Psoas muscle (tissue), 8 donors: ENCODE measurements around the gene FDX2. TPM values are rescaled to one million over a fixed set of nuclear protein-coding genes. Genes with fewer than 3 reads are reported as not detected.
A peak's percentile ranks its signal among the peaks of the same experiment; 100 is the strongest.

Experiments
- ATAC-seq, 4 donors: fragments of 200-7000 bp; cut with Tn5 transposase; one replicate each; pipeline ENCODE4 v1.9.1; 2020; ENCODE audit warnings: moderate library complexity in 3 of 4, mild to moderate bottlenecking in 2 of 4
- DNase-seq, 2 donors: peaks; one replicate each; pipeline ENCODE4 v3.0.0-alpha.2; 2020
- H3K27ac ChIP-seq: fragments of 200-600 bp; one replicate; pipeline ENCODE4 v1.8.0; 2022
- H3K27me3 ChIP-seq, 3 donors: fragments of 200-600 bp in 1 of 3; one replicate each; pipeline versions ENCODE4 v1.6.1 to v1.8.0; 2013 to 2022; ENCODE audit warnings: low read length in 2 of 3, mild to moderate bottlenecking in 2 of 3, moderate library complexity in 1 of 3; ENCODE audit not compliant: insufficient read depth in 3 of 3
- H3K36me3 ChIP-seq, 2 donors: fragments of 200-600 bp in 1 of 2; one replicate each; pipeline versions ENCODE4 v1.6.1 to v1.8.0; 2013 to 2022; ENCODE audit warnings: low read depth in 1 of 2, mild to moderate bottlenecking in 1 of 2, moderate library complexity in 1 of 2; ENCODE audit not compliant: insufficient read depth in 1 of 2
- H3K4me1 ChIP-seq: fragments of 200-600 bp; one replicate; pipeline ENCODE4 v1.8.0; 2022
- H3K4me3 ChIP-seq: fragments of 200-600 bp; one replicate; pipeline ENCODE4 v1.8.0; 2022; ENCODE audit warnings: mild to moderate bottlenecking
- H3K9me3 ChIP-seq: fragments of 200-600 bp; one replicate; pipeline ENCODE4 v1.8.0; 2022
- CTCF ChIP-seq: fragments of 200-600 bp; IDR thresholded peaks from one replicate; pipeline ENCODE4 v1.8.0; 2022; ENCODE audit warnings: antibody characterized with exemption
- WGBS, 3 donors: extraction: QIAGEN DNeasy Blood & Tissue Kit; methylation state at CpG; one replicate each; pipeline versions ENCODE4 v1.1.6 to v1.1.7; 2013; 5-methylcytosine and 5-hydroxymethylcytosine counted together
- intact Hi-C, 2 donors: fragments of 100-400 bp; cut with DNase I; formaldehyde crosslinking; loops; one replicate each; pipeline versions ENCODE4 v1.11.0 to v1.14.2; 2022
- polyA plus RNA-seq, 3 donors: library from polyadenylated mRNA; stranded (reverse); fragments of 200-250 nt; gene quantifications; one replicate each; pipeline ENCODE4 v1.2.3, GENCODE V29; 2013
- total RNA-seq, 4 donors: library from RNA; stranded (reverse); fragmentation: NEBNext Ultra II Directional in 2 of 4; extraction: Animal tissue kit (Norgen Biotek cat#: 25700) in 2 of 4; gene quantifications; one replicate each; pipeline versions ENCODE4 v1.2.1 to v1.2.4, GENCODE V29; 2021 to 2023
- donor health status: healthy with polysubstance abuse.
- donor health status: DM: no; HTN: no; CAD: no; lungs with moderate emphysema.
- donor health status: Bipolar disorder and iron deficiency.
- donor health status: healthy.
- donor health status: DM: yes; HTN: yes; CAD: no.
- donor health status: DM: no; HTN: no; CAD: no.
- donor health status: DM: no; HTN: no; CAD: no.
- donor health status: DM: yes; HTN: yes; CAD: no.

Gene FDX2
- total and polyA plus RNA-seq, 7 donors = 16.0 to 52.5 (median 21.8) TPM

GRCh38 chr19:10362259-10362658, 46.4 kb upstream of the FDX2 start:
- Histone ChIP-seq H3K4me3 (no peak overlapping the region), H3K27ac (no peak overlapping the region), H3K36me3 (peaks cover 13 to 86% of the 10 kb centered on the region in 2 donors), H3K27me3 (no peaks in the 10 kb centered on the region), H3K4me1 (no peaks in the 10 kb centered on the region), H3K9me3 (no peaks in the 10 kb centered on the region)
- intact Hi-C loops = no loop called here
- 93 to 96% (median 94%) methylated on average over 14 to 18 of the region's 18 CpGs for WGBS, 3 donors
- TF ChIP-seq CTCF = no peak
- DNase-seq (no peak), ATAC-seq (no peak)

- Histone ChIP-seq H3K4me1 (no peaks in the 10 kb centered on the region), H3K27ac (no peak overlapping the region), H3K36me3 (peaks cover 13 to 86% of the 10 kb centered on the region in 2 donors), H3K4me3 (no peak overlapping the region), H3K9me3 (no peaks in the 10 kb centered on the region), H3K27me3 (no peaks in the 10 kb centered on the region)
- intact Hi-C loops = no loop called here
- ATAC-seq (no peak), DNase-seq (no peak)
- no peak for TF ChIP-seq CTCF
- WGBS, 3 donors = 79 to 85% (median 80%) methylated on average over 16 of the region's 16 CpGs
Observed at GRCh38 chr19:10361569-10362011, 45.8 kb upstream of the FDX2 start.

GRCh38 chr19:10356431-10356830, 40.6 kb upstream of the FDX2 start:
- no peak for TF ChIP-seq CTCF
- H3K36me3 ChIP-seq = peaks cover 7 to 79% of the 10 kb centered on the region in 2 donors
- intact Hi-C loops = no loop called here
- no peak for ATAC-seq
- H3K4me3 ChIP-seq = no peak overlapping the region
- WGBS, 3 donors = 93 to 99% (median 94%) methylated on average over 12 of the region's 12 CpGs
- DNase-seq = no peak
- no peak overlapping the region for H3K27ac ChIP-seq
- no peaks in the 10 kb centered on the region for H3K4me1 ChIP-seq
- H3K27me3 ChIP-seq = no peaks in the 10 kb centered on the region
- no peaks in the 10 kb centered on the region for H3K9me3 ChIP-seq

- H3K27ac ChIP-seq = no peak overlapping the region
- H3K4me1 ChIP-seq = no peaks in the 10 kb centered on the region
- H3K27me3 ChIP-seq = no peaks in the 10 kb centered on the region
- peaks cover 4 to 88% of the 10 kb centered on the region in 2 donors for H3K36me3 ChIP-seq
- WGBS, 3 donors = 79 to 83% (median 79%) methylated on average over 32 of the region's 32 CpGs
- H3K9me3 ChIP-seq = no peaks in the 10 kb centered on the region
- H3K4me3 ChIP-seq = peak overlapping the region; percentile 18
- no peak for TF ChIP-seq CTCF
- ATAC-seq = peak; percentile 40 to 79 (median 68)
- intact Hi-C loops = no loop called here
- peak; percentile 62 to 85 for DNase-seq
Observed at GRCh38 chr19:10353793-10354391, 38.1 kb upstream of the FDX2 start.
